Measurements from ENCODE around the gene CD180.

GRCh38 chr5:67204821-67205220 is 8.2 kb upstream of the CD180 start:
- no peak for TF ChIP-seq CTCF (IDR thresholded peaks at IDR 0.05; ENCODE audit: poor library complexity)
- no peak for TF ChIP-seq EZH2 (IDR thresholded peaks at IDR 0.05; ENCODE audit: borderline replicate concordance)
